Measurements from ENCODE around the gene IP6K1. TPM values are rescaled to one million over a fixed set of nuclear protein-coding genes. Genes with fewer than 3 reads are reported as not detected.
A peak's percentile ranks its signal among the peaks of the same experiment; 100 is the strongest.

Gene IP6K1
- total and polyA plus RNA-seq, 12 donors: 12.3 to 73.9 (median 44.2) TPM

DNA sequence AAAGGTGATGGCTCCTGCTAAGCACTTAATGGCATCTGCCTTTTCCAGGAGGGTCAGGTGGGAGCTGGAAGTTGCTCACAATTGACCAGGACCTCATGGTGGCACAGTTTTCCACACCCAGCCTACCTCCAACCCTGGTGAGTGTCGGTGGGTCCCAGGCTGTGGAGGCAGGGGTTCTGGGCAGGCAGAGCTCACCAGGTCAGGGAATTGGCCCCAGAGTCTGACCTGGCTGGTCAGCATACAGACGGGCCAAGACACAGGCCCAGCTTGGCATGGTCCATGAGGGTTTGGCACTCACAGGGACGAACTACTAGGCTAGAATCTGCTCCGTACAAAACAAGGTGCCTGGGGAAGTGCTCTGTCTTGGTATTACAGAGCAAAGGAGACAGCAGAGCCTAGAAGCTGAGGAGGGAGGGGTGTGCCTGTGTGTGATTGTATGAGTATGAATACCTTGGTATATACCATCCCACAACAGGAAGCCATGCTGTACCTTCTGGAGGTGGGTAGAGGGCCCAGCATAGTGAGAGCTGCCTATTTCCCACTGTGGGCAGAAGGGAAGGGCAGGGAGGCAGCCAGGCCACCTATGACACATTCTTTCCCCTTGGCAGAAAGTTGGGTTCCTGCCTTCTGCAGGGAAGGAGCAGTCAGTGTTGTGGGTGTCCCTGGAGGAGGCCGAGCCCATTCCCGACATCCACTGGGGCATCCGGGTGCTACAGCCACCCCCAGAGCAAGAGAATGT lies 105.7 kb downstream of the IP6K1 start:
- H3K4me1 ChIP-seq (replicated peaks in 1 of 2): no peaks in the 10 kb centered on the region
- H3K9me3 ChIP-seq (replicated peaks in 1 of 3): no peaks in the 10 kb centered on the region
- TF ChIP-seq POLR2A (IDR thresholded peaks at IDR 0.05): no peak
- TF ChIP-seq, protein P1, sequence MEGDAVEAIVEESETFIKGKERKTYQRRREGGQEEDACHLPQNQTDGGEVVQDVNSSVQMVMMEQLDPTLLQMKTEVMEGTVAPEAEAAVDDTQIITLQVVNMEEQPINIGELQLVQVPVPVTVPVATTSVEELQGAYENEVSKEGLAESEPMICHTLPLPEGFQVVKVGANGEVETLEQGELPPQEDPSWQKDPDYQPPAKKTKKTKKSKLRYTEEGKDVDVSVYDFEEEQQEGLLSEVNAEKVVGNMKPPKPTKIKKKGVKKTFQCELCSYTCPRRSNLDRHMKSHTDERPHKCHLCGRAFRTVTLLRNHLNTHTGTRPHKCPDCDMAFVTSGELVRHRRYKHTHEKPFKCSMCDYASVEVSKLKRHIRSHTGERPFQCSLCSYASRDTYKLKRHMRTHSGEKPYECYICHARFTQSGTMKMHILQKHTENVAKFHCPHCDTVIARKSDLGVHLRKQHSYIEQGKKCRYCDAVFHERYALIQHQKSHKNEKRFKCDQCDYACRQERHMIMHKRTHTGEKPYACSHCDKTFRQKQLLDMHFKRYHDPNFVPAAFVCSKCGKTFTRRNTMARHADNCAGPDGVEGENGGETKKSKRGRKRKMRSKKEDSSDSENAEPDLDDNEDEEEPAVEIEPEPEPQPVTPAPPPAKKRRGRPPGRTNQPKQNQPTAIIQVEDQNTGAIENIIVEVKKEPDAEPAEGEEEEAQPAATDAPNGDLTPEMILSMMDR (IDR thresholded peaks at IDR 0.05): no peak
- 81 to 95% (median 89%) methylated on average over 2 to 7 of the region's 7 CpGs for WGBS, 4 donors
- DNase-seq: peak in 1 of 7 donors; percentile 68
- H3K36me3 ChIP-seq (replicated peaks in 1 of 2): peaks cover 0 to 81% of the 10 kb centered on the region in 2 donors
- H3K27ac ChIP-seq: no peak overlapping the region
- H3K27me3 ChIP-seq: no peaks in the 10 kb centered on the region
- H3K4me3 ChIP-seq: no peak overlapping the region
- intact Hi-C loops (cut with DNase I): no loop called here

DNA sequence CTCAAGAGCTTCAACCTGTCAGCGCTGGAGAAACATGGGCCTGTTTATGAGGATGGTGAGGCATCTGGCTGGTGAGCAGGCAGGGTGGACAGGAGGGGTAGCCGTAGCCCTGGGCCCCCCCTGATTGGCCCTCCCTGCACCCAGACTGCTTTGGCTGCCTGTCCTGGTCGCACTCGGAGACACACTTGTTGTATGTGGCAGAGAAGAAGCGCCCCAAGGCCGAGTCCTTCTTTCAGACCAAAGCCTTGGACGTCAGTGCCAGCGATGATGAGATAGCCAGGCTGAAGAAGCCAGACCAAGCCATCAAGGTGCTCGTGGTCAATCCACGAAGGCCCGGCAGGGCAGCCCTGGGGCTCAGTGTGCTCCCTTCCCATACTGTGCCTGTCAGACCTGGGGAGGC lies 110.4 kb downstream of the IP6K1 start:
- intact Hi-C loops (cut with DNase I): no loop called here
- Histone ChIP-seq H3K9me3 (replicated peaks in 1 of 3) (no peaks in the 10 kb centered on the region), H3K27ac (no peak overlapping the region), H3K4me1 (replicated peaks in 1 of 2) (peaks cover 10 to 17% of the 10 kb centered on the region in 2 donors), H3K27me3 (no peaks in the 10 kb centered on the region), H3K4me3 (no peak overlapping the region), H3K36me3 (replicated peaks in 1 of 2) (peaks cover 0 to 50% of the 10 kb centered on the region in 2 donors)
- TF ChIP-seq POLR2A (IDR thresholded peaks at IDR 0.05): no peak
- TF ChIP-seq, protein P1 (IDR thresholded peaks at IDR 0.05): no peak
- WGBS, 4 donors: 74 to 100% (median 83%) methylated on average over 1 to 11 of the region's 11 CpGs
- no peak for DNase-seq

DNA sequence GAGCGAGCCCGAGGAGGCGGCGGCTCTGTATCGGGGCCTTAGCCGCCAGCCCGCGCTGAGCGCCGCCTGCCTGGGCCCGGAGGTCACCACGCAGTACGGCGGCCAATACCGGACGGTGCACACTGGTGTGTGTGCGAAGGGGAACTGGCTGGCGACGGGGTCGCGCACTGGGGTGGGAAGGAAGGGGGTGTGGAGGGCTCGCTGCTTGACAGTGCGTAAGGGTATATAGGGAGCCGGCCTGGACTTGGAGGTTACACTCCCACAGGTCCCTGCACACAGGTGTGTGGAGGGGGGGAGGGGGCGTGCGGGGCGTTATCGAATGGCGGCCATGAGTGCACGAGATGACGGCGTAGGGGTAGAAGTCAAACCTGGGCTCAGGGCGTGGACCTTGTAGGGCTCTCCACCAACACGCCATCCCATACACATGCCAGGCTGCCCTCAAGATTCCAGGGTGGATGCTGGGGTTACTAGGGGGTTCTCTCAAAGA lies 111.8 kb downstream of the IP6K1 start:
- Histone ChIP-seq H3K4me1 (replicated peaks in 1 of 2) (peaks cover 10 to 17% of the 10 kb centered on the region in 2 donors), H3K36me3 (replicated peaks in 1 of 2) (peaks cover 0 to 37% of the 10 kb centered on the region in 2 donors), H3K27ac (peak overlapping the region; percentile 86 to 98 (median 91)), H3K9me3 (replicated peaks in 1 of 3) (no peaks in the 10 kb centered on the region), H3K27me3 (no peaks in the 10 kb centered on the region), H3K4me3 (peak overlapping the region; percentile 37 to 87 (median 68))
- DNase-seq: peak in 3 of 7 donors; percentile 53 to 68 (median 62)
- 5 to 33% (median 10%) methylated on average over 10 to 34 of the region's 34 CpGs for WGBS, 4 donors
- intact Hi-C loops (cut with DNase I): no loop called here
- no peak for TF ChIP-seq POLR2A (IDR thresholded peaks at IDR 0.05)
- TF ChIP-seq, protein P1 (IDR thresholded peaks at IDR 0.05): peak in 2 of 6 experiments; percentile 7 to 15

Small RNA genes within 50 kb of the gene (microRNA-seq; reads per million reads assigned to microRNA genes)
- 0 to 1.3 (median 0.38) reads per million in 3 donors for gene MIR5193

Small RNA genes within 50 kb of the gene (small RNA-seq; reads per million reads assigned to genes)
- 0 reads per million in 2 donors for gene AMIGO3
- gene COX6CP14: 0 reads per million in 2 donors

Other genes starting within 250 kb of the IP6K1 start
- gene BSN, start 232.1 kb downstream of the IP6K1 start, total RNA-seq: 1 to 10 TPM in 8 of 9 donors, under 1 TPM in 1; 0.72 to 4.6 (median 1.6) TPM
- 1 to 10 TPM in 2 of 3 donors, under 1 TPM in 1; 0.27 to 3.9 (median 1.3) TPM for gene BSN, start 232.1 kb downstream of the IP6K1 start, polyA plus RNA-seq
- 100 to 1,000 TPM in 7 of 9 donors, 10 to 100 TPM in 2; 86.6 to 166 (median 128) TPM for gene APEH, start 112.2 kb downstream of the IP6K1 start, total RNA-seq
- 100 to 1,000 TPM in 1 of 3 donors, 10 to 100 TPM in 2; 36.5 to 124 (median 45.9) TPM for gene APEH, start 112.2 kb downstream of the IP6K1 start, polyA plus RNA-seq
- 10 to 100 TPM; 13.4 to 92.0 (median 45.0) TPM for gene MST1, start 97.1 kb downstream of the IP6K1 start, total RNA-seq
- 100 to 1,000 TPM in 2 of 3 donors, 1 to 10 TPM in 1; 7.5 to 241 (median 240) TPM for gene MST1, start 97.1 kb downstream of the IP6K1 start, polyA plus RNA-seq
- 10 to 100 TPM; 19.5 to 62.3 (median 37.3) TPM for gene RNF123, start 97.0 kb downstream of the IP6K1 start, total RNA-seq
- 10 to 100 TPM; 35.1 to 59.6 (median 48.8) TPM for gene RNF123, start 97.0 kb downstream of the IP6K1 start, polyA plus RNA-seq
- gene AMIGO3, start 66.9 kb downstream of the IP6K1 start, total RNA-seq: 1 to 10 TPM in 3 of 9 donors, under 1 TPM in 3, not detected in 3; 0.28 to 1.3 (median 0.79) TPM
- gene AMIGO3, start 66.9 kb downstream of the IP6K1 start, polyA plus RNA-seq: 1 to 10 TPM in 2 of 3 donors, not detected in 1; 2.2 to 3.0 TPM
- gene GMPPB, start 62.6 kb downstream of the IP6K1 start, total RNA-seq: 100 to 1,000 TPM in 1 of 9 donors, 10 to 100 TPM in 8; 22.3 to 141 (median 30.4) TPM
- gene GMPPB, start 62.6 kb downstream of the IP6K1 start, polyA plus RNA-seq: 10 to 100 TPM; 11.2 to 38.5 (median 20.2) TPM
- gene CDHR4, start 13.3 kb upstream of the IP6K1 start, total RNA-seq: under 1 TPM in 2 of 9 donors, not detected in 7; 0.23 to 0.25 TPM
- under 1 TPM in 1 of 3 donors, not detected in 2; 0.17 TPM for gene CDHR4, start 13.3 kb upstream of the IP6K1 start, polyA plus RNA-seq
- gene INKA1, start 16.7 kb upstream of the IP6K1 start, total RNA-seq: 1 to 10 TPM; 1.8 to 5.5 (median 3.1) TPM
- 10 to 100 TPM in 1 of 3 donors, 1 to 10 TPM in 1, under 1 TPM in 1; 0.35 to 15.2 (median 6.3) TPM for gene INKA1, start 16.7 kb upstream of the IP6K1 start, polyA plus RNA-seq
- gene UBA7, start 27.4 kb upstream of the IP6K1 start, total RNA-seq: 100 to 1,000 TPM in 1 of 9 donors, 10 to 100 TPM in 8; 27.8 to 102 (median 52.3) TPM
- 100 to 1,000 TPM in 2 of 3 donors, 10 to 100 TPM in 1; 17.5 to 232 (median 136) TPM for gene UBA7, start 27.4 kb upstream of the IP6K1 start, polyA plus RNA-seq
- gene TRAIP, start 70.0 kb upstream of the IP6K1 start, total RNA-seq: 1 to 10 TPM in 8 of 9 donors, under 1 TPM in 1; 0.60 to 6.9 (median 2.3) TPM
- gene TRAIP, start 70.0 kb upstream of the IP6K1 start, polyA plus RNA-seq: 1 to 10 TPM; 2.1 to 3.3 (median 2.2) TPM
- 1 to 10 TPM in 2 of 9 donors, under 1 TPM in 3, not detected in 4; 0.27 to 1.5 (median 0.67) TPM for gene CAMKV, start 83.4 kb upstream of the IP6K1 start, total RNA-seq
- 1 to 10 TPM in 1 of 3 donors, under 1 TPM in 2; 0.27 to 1.1 (median 0.55) TPM for gene CAMKV, start 83.4 kb upstream of the IP6K1 start, polyA plus RNA-seq
- gene MST1R, start 117.3 kb upstream of the IP6K1 start, total RNA-seq: 1 to 10 TPM in 1 of 9 donors, under 1 TPM in 7, not detected in 1; 0.33 to 1.2 (median 0.60) TPM
- gene MST1R, start 117.3 kb upstream of the IP6K1 start, polyA plus RNA-seq: 1 to 10 TPM in 2 of 3 donors, under 1 TPM in 1; 0.18 to 2.5 (median 2.0) TPM
- gene MON1A, start 143.3 kb upstream of the IP6K1 start, total RNA-seq: 10 to 100 TPM; 11.5 to 21.9 (median 14.6) TPM
- 10 to 100 TPM; 10.6 to 14.2 (median 12.9) TPM for gene MON1A, start 143.3 kb upstream of the IP6K1 start, polyA plus RNA-seq
- gene RBM6, start 153.6 kb upstream of the IP6K1 start, total RNA-seq: 100 to 1,000 TPM in 3 of 9 donors, 10 to 100 TPM in 6; 34.8 to 129 (median 70.4) TPM
- 100 to 1,000 TPM in 2 of 3 donors, 10 to 100 TPM in 1; 54.6 to 700 (median 224) TPM for gene RBM6, start 153.6 kb upstream of the IP6K1 start, polyA plus RNA-seq